ENCODE data around the gene AGBL3. TPM values are rescaled to one million over a fixed set of nuclear protein-coding genes. Genes with fewer than 3 reads are reported as not detected.

AGBL3 gene
- total and polyA plus RNA-seq, 12 donors: 0.64 to 2.6 (median 1.1) TPM

- peaks cover 6 to 45% (median 37%) of the 10 kb centered on the region in 9 donors for H3K4me1 ChIP-seq
These were observed 157.8 kb downstream of the AGBL3 start for GRCh38 chr7:135143885-135144668.

GRCh38 chr7:135147341-135147898, 161.1 kb downstream of the AGBL3 start:
- Histone ChIP-seq H3K36me3 (peaks cover 0 to 14% (median 0%) of the 10 kb centered on the region in 9 donors), H3K27me3 (no peaks in the 10 kb centered on the region), H3K27ac (peak overlapping the region; percentile 87 to 97 (median 94)), H3K4me3 (peak overlapping the region; percentile 30 to 69 (median 62)), H3K9me3 (no peaks in the 10 kb centered on the region), H3K4me1 (peaks cover 6 to 78% (median 62%) of the 10 kb centered on the region in 9 donors)
- intact Hi-C loops (cut with DNase I): loop anchor here in 4 of 10 donors (1.0 to 5.0 kb wide), 3 partner anchors 23 to 161 kb away; partner anchors contain the start of genes AGBL3 (in 3 of the 4) and CYREN (in 1 of the 4)
- WGBS, 2 donors: 8 to 17% methylated on average over 6 of the region's 6 CpGs
- DNase-seq (peak in 1 of 2 donors; percentile 61), ATAC-seq (peak; percentile 60 to 76 (median 74))
- peak in 1 of 9 donors; percentile 11 for TF ChIP-seq CTCF (IDR thresholded peaks at IDR 0.05)

More at GRCh38 chr7:135143885-135144668, 157.8 kb downstream of the AGBL3 start:
- no peaks in the 10 kb centered on the region for H3K27me3 ChIP-seq
- H3K9me3 ChIP-seq: no peaks in the 10 kb centered on the region
- peak overlapping the region in 7 of 10 donors; percentile 9 to 96 (median 48) for H3K27ac ChIP-seq
- DNase-seq (peak in 1 of 2 donors; percentile 16), ATAC-seq (peak in 6 of 8 donors; percentile 15 to 58 (median 39))
- intact Hi-C loops (cut with DNase I): loop anchor here in 1 of 10 donors (5.0 kb wide), 1 partner anchor 157 kb away; the partner anchor contains the start of gene AGBL3
- TF ChIP-seq CTCF (IDR thresholded peaks at IDR 0.05): no peak
- WGBS, 2 donors: 71 to 85% methylated on average over 3 of the region's 3 CpGs
- no peak overlapping the region for H3K4me3 ChIP-seq
- no peaks in the 10 kb centered on the region for H3K36me3 ChIP-seq

GRCh38 chr7:135147899-135148721, 161.8 kb downstream of the AGBL3 start, which contains the start of gene TMEM140:
Gene TMEM140, plus strand, starts transcription at chr7:135148072. Its CDS starts 16,370 bp downstream, at chr7:135164442.
- intact Hi-C loops (cut with DNase I): loop anchor here in 5 of 10 donors (1.0 to 5.0 kb wide), 4 partner anchors 22 to 161 kb away; partner anchors contain the start of genes AGBL3 (in 3 of the 5) and CYREN (in 2 of the 5)
- TF ChIP-seq CTCF (IDR thresholded peaks at IDR 0.05): peak in 2 of 9 donors; percentile 23 to 34
- WGBS, 2 donors: 18 to 42% methylated on average over 13 of the region's 13 CpGs
- peaks cover 0 to 21% (median 0%) of the 10 kb centered on the region in 9 donors for H3K36me3 ChIP-seq
- H3K4me1 ChIP-seq: peaks cover 6 to 80% (median 62%) of the 10 kb centered on the region in 9 donors
- H3K27ac ChIP-seq: peak within 1 kb of the TSS; percentile 87 to 97 (median 94)
- peaks cover 0 to 5% (median 0%) of the 10 kb centered on the region in 11 donors for H3K9me3 ChIP-seq
- peak in 1 of 2 donors; percentile 57 for DNase-seq
- ATAC-seq: peak; percentile 73 to 88 (median 80)
- peak within 1 kb of the TSS; percentile 30 to 69 (median 62) for H3K4me3 ChIP-seq
- no peaks in the 10 kb centered on the region for H3K27me3 ChIP-seq
